ENCODE results near the gene AHR.
A peak's percentile ranks its signal among the peaks of the same experiment; 100 is the strongest.

Gene AHR

DNA sequence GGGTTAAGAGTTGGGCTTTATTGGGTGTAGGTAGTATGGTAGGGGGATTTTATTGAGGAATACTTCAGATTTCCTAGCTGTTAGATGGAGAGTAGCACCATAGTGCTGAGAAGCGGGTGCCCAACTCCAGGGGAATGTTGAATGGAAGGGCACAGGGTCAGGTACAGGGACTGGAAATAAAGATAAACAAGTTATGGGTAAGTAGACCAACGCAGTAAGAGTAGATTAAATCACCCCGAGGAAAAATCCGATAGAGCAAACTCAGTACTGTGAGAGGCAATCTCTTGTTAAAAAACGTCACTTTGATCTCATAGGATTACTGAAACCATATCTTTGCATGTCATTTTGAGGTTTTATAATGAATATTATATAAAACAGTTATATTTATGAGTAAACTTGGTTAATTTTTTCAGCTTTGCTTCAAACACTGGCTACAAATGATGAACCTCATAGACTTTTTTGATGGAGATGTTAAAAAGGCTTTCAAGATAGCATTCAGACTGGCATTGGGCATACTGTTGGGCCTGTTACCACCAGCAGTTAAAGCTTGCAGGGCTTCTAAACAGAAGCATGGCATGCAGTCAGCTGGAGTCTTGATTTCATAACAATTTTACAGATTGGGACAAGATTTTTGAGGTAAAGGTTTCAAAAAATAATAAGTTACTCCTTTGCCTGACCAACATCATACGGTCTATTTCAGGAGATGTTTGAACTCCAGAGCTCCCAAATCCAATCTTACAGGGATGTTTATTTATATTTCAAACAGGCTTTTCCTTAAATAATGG, 7.1 kb downstream of the AHR start:
- FAIRE-seq = no peak

DNA sequence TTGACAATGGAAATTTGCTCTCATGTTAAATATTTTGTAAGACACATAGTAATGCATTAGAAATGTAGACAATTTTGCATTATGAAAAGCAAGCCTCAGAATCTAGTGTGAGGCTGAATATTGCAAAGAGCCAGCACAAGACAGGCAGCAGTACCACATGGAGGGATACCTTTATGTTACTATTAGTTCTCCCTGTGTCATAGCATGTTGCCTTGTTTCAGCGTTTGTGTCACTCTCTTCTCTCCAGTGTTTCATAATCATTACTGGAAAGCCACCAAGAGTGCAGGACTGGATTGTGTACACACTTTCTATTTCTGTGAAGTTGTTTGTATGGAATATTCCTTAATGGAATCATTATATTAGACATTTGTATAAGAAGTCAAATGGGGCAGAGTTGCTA, 8.5 kb downstream of the AHR start:
- no peak for FAIRE-seq

DNA sequence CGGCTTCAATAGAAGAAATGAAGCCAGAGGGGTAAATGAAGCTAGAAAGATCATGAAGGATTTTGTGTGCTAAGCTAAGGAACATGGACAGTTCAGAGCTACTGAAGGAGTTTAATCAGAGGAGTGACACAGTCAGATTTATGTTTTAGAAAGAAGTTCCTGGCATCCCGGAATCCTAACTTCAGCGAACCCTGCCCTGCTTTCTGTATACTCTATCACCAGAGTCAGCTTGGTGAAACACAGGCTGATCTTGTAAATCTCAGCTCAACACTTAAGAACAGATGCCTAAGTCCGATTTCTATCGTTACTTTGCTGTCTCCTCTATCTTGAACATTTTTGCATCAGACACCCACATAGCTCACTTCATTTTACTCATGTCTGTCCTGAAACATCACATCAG, 9.1 kb downstream of the AHR start:
- FAIRE-seq = no peak

DNA sequence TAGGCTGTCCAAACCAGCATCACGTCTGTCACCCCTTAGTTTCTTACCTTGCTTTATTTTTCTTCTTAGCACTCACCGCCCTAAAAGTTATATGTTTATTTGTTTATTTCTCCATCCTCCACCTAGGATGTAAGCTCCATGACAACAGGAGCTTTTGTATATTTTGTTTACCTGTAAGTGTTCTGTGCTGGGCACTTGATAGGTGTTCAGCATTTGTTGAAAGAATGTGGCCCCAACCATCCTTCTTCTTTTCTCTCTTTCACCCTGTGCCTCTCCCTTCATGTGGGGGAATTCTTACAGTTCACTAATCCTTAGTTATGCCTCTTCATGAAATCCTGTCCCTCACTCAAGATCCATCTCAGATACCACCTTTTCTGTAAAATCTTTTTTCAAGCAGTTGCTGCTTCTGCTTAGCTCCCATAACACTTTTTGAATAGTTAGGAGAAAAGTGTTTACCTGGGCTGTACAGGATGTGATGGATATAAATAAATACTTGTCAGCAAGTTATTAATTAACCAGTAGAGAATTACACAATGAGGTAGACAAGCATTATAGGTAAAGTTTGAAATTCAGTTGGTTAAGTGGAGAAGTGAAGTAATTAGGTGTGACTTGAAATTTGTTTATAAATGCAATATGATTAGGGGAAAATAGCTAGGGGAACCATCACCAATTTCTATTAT, 9.7 kb downstream of the AHR start:
- FAIRE-seq = no peak

DNA sequence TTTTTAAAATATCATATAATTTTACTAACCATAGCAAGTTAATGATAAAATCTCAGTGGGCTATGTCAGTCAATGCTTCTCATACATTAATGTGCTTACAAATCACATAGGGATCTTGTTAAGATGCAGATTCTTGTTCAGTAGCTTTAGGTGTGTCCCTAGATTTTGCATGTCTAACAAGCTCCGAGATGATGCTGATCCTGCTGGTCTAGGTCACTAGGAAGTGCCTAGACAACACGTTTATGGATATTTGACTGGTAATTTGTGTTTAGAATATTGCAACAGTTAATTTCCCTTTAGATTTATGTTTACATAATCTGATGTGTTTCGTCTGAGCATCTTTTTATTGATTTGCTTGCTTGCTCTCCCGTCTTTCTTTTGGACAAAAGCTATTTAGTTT, 12.7 kb downstream of the AHR start:
- FAIRE-seq = no peak

DNA sequence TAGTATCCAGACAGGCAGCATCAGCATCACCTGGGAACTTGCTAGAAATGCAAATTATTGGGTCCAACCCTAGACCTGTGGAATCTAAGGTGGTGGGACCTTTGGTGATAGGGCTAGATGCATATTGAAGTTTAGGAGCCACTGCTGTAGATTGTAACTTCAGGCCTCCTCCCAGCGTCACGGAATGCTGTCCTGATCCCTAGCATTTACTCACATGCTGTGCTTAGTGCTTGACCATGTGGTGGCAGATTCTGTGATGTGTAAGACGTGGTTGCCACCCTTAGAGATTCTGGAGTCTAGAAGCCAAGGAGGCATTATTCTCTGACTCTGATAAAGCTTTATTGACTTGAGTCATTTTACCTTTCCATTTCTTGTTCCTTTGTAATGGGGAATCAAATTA, 13.5 kb downstream of the AHR start:
- FAIRE-seq = no peak

DNA sequence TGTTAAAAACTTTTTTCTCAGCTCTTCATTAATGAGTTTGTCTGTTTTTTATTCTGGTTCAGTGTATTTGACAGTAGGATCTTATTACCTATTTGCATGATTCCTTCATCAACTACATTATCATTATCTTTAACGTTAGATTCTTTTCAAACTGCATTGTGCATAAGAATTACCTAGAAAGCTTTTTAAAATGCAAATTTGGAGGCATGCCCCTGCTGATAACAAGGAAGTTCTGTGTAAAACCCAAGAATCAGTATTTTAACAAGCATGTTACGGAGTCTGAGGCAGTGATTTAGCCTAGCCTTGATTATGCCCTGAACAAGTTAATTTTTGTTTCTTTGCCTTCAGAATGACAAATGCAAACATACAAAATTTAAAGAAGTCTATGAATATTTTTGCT, 14.2 kb downstream of the AHR start:
- no peak for FAIRE-seq

DNA sequence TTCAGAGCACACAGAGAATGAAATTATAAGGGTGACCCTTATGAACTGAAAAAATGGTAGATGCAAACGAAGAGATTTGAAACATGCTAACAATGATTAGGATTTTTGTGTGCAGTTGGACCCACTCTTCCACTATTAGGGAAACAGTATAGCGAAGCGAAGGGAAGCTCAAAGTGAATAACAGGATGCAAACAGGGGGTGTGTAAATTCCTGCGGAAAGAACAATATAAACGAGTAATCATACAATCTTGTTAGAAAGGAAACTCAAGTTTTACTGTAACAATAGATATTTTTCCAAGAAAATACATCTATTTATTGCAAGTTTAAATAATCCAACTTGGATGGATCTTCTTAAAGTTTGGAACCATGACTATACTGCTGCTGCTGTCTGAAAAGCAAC, 14.7 kb downstream of the AHR start:
- FAIRE-seq = no peak

DNA sequence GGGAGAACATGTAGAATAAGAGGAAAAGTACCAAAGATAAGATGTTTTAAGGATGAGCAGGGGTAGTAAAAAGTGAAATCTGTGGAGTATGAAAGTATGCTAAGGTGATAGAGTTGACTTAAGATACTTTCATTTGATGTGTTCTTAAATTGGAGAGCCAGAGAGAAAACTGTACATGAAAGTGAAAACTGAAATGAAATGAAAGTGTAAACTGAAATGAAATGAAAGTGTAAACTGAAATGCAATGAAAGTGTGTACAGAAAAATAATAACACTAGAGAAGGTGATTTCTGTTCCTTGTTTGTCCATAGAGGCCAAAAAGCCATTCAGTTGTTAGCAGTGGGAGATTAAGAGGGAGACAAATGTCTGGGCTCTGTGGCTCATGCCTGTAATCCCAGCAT, 17.5 kb downstream of the AHR start:
- FAIRE-seq = no peak

DNA sequence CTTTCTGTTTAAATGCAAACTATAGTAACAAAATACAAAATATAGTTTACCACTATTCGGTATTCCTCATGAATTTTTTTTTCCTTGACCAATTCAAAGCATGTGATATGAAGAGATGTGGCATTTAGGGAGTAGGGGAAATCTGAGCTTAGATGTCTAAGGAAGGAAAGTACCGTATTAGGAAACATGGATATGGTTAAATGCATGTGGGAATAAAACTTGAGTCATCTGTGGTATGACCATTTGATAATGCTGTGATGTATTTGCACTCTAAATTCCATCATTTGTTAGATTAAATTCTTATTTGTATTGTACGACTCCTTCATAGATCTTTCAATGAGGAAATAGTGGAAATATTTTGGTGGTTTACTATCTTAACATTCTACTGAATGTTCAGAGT, 19.7 kb downstream of the AHR start:
- FAIRE-seq = no peak

DNA sequence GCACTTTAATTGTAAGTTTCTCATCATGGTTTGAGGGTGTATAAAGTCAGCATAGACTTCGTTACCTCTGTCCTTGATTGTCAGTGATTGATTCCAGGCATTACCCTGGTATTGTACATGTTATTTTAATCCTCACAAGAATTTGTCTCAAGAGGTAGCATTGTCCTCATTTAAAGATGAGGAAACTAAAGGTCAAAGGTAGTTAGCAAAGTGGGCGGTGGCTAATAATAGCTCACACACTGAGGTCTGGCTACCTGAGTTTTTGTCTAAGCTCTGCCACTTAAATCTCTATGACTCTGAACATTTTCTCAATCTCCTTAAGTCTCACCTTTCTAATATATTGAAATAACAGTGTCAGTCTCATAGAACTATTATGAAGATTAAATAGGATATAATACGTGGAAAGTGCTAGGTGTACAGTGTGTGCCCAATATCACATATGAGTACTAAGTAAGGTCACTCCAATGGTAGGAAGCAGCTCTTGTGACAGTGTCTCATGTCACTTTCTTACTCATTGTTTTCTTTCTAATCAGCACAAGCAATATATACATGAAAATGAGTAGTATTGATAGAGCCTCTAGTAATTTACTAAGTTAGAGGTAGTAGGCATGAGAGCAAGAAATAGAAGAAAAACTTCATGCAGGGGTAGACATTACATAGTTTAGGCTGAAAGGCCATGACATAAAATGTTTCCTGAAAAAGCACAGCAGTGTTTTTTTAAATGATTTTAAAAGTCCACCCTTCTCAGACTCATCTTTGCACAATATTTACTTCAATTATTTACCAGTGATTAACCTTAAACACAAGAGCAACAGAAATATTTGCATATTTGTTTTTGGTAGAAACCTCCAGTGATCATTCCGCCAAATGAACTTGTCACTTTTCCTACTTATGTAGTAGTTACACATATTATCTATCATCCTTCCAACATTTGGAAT, 21.0 kb downstream of the AHR start:
- FAIRE-seq = no peak

DNA sequence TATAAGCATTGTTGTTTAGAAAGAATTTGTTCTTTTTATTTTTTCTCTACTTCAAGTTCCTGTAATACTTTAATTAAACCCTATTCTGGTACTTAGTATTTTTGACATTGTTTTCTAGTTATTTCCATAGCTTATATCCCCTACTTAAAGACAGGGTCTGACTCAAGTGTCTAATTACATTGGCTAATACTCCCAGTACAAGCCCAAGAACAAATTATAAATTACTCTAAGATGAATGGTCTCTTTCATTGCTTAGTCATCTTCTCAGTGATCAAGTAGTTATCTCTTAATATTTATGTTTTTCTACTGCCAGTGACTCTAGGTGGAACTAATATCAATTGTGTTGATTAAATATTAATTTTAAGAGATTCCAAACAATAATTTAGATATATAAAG, 21.6 kb downstream of the AHR start:
- no peak for FAIRE-seq

DNA sequence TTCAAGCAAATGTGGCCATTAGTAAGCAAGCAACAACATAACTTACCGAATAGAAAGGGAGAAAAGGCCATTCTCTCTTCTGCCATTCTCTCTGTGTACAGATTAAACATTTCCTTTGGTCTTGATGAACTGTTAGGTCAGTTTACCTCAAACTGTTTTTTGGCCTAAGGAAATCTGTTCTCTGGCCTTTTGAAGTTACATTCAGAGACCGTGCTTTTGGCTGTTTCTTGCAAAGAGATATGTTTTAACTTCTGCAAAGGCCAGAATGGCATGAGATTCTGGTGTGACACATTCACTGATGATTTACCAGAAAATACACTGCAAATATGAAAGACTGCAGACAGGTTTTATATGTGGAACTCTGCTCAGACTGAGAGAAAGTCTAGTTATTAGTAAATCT, 22.2 kb downstream of the AHR start:
- FAIRE-seq = no peak

DNA sequence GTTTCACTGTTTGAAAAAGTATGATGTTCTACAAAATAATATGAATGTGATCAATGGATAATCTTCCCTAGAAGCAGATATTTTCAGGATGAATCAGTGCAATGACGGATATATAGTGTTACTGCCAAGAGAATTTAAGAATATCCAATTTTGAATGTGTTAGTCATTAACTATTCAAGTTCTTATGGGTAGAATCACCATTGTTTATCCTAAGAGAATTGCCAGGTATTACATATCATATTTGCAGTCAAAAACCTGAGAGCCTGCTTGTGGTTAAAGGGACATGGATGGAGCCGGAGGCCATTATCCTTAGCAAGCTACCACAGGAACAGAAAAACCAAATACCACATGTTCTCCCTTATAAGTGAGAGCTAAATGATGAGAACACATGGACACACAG, 26.9 kb downstream of the AHR start:
- no peak for FAIRE-seq

DNA sequence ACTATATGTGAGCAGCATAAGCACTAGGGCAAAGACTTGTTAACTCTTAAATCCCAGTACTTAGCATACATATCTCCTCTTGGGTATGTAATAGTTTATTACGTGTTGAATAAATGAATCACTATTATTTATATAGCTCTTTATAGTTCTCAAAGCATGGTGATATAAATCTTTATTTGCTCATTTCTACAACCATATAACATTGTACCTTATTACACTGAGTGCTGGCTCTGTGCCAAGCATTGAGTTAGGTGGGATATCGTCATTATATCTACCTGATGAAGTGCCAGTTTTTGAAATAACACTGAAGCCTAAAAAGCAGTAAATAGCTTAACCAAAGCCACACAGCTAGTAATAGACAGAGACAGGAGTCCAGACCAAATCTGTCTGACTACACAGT, 27.9 kb downstream of the AHR start:
- FAIRE-seq = no peak

DNA sequence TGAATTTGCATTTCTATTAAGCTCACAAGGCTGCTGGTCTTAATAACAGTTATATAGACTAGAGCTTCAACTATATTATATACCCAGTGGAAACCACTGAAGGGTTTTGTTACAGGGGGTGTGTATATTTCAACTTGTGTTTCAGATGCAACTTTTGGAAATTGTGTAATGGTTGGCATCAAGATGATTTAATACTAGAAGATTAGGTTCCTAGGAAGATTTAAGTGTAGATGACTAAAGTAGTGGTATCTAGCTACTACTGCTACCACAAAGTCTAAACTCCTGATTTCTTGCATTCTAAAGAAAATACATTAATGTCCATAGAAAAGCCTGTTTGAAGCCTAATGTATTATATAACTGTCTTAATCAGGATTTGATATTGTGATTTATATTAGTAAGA, 30.2 kb downstream of the AHR start:
- FAIRE-seq = no peak

DNA sequence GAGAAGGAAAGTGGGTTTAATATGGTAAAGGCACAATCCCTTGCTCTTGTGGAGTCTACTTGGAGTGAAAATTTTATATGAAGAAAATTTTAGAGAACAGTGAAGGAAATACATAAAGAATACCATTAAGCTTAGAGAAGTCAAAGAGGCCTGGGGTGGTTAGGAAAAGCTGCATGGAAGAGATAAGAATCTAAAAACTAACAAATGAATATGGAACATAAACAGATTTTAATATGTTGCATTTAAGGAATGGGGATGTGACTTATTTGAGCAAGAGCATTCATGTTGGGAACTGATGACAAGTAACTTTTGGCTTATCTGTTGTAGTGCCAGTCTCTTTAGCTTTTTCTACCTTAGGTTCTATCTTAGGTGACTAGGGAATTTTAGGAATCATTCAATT, 31.0 kb downstream of the AHR start:
- no peak for FAIRE-seq

DNA sequence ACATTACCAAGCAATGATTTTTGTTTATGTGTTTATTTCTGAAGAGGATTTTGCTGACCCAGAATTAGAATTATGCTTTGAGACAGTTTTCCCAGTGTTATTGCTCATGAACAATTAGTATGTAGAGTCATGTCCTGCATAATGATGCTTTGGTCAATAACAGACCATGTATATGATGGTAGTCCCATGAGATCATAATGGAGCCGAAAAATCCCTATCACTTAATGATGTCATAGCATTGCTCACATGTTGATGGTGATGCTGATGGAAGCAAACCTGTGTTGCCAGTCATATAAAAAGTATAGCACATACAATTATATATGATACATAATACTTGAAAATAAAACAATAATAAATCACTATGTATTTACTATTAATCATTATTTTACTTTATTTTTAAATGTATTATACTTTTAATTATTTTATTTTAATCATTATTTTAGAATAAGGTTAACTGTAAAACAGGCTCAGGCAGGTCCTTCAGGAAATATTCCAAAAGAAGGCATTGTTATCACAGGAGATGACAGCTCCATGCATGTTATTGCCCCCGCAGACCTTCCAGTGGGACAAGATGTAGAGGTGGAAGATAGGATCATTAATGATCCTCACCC, 33.5 kb downstream of the AHR start:
- FAIRE-seq = peak; percentile 15

DNA sequence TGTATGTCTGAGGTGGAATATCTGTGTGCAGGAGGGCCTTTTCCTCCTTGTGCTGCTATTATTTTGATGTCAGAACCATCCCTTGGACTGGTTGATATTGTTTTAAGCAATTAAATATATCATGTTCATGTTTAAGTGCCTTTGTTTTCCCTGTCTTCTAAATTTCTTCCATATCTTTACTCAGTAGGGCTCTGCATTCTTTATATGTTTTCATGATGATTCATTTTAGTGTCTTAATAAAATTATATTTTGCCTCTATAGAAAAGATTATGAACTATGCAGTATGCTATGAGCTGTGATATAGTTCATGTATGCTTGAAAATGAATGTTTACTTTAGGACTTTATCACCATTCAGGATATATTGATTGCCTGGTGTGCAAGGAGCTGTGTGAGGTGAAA, 34.8 kb downstream of the AHR start:
- FAIRE-seq = no peak

DNA sequence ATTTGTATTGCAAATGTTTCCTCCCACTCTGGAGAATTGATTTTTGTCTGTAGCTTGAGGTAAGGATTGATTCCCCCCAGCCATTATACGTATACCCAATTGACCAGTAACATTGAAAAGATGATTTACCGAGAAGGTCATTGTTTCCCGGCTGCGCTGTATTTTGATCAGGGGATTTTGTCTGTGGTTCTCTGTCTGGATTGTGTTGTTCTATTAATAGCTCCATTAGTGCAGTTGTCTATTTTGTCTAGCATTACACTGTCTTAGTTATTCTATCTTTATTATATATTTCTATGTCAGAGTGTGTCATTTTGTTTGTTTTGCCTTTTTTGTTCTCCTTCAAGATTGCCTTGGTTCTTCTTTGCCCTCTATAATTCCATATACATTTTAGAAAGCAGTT, 37.7 kb downstream of the AHR start:
- no peak for FAIRE-seq

DNA sequence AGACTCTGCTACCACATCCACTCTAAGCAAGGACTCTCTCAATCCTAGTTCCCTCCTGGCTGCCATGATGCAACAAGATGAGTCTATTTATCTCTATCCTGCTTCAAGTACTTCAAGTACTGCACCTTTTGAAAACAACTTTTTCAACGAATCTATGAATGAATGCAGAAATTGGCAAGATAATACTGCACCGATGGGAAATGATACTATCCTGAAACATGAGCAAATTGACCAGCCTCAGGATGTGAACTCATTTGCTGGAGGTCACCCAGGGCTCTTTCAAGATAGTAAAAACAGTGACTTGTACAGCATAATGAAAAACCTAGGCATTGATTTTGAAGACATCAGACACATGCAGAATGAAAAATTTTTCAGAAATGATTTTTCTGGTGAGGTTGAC, 40.7 kb downstream of the AHR start:
- FAIRE-seq = no peak

DNA sequence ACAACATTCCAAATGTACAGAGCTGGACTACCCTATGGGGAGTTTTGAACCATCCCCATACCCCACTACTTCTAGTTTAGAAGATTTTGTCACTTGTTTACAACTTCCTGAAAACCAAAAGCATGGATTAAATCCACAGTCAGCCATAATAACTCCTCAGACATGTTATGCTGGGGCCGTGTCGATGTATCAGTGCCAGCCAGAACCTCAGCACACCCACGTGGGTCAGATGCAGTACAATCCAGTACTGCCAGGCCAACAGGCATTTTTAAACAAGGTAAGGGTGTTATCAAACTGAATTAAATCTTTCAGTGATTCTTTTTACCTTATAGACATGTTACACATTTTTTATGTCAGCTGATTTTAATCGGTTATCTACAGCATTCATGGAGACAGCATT, 41.5 kb downstream of the AHR start:
- FAIRE-seq = no peak

DNA sequence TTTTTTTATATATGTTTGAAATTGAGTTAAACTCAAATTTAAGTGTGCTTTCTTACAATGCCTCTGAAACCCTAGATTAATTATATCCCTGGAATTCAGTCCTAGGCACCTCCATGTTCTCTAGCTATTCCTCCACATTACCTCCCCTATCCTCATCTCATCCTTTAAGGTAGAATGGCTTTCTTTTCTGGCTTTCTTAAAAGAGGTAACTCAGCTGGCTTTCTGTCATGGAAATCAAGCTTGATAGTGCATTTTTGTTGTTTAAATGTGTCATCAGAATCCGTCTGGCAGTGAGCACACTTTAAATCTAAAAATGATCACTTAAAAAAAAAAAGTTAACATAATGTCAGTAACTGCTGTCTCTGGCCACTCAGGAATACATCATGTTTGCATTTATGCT, 42.2 kb downstream of the AHR start:
- FAIRE-seq = no peak

Measured in endometrium (tissue), 2 donors.